ENCODE measurements around the gene WDR20. TPM values are rescaled to one million over a fixed set of nuclear protein-coding genes. Genes with fewer than 3 reads are reported as not detected.
"Not testable (repeated sequence)": the region's sequence is repeated elsewhere in the genome, so short reads cannot be mapped to it uniquely, and the experiment has no call there.

WDR20 gene
- total RNA-seq, 1 donor from 2014 or later = 33.4 TPM

- no peaks in the 10 kb centered on the region for H3K9me3 Mint-ChIP-seq
- H3K27ac Mint-ChIP-seq = peak overlapping the region; percentile 93
- peaks cover 12% of the 10 kb centered on the region for H3K4me1 Mint-ChIP-seq (ENCODE audit: unreplicated experiment)
- TF ChIP-seq CTCF (conservative IDR thresholded peaks at IDR 0.05) = no peak
- H3K36me3 Mint-ChIP-seq = no peaks in the 10 kb centered on the region
- H3K27me3 Mint-ChIP-seq = no peaks in the 10 kb centered on the region
- no peak for DNase-seq (ENCODE audit: extremely low spot score, unreplicated experiment)
- H3K4me3 Mint-ChIP-seq = peak overlapping the region; percentile 73
These were observed 43.7 kb upstream of the WDR20 start for GRCh38 chr14:102095871-102096568.

GRCh38 chr14:102096569-102097188 is 43.0 kb upstream of the WDR20 start:
- Mint-ChIP-seq H3K27ac (peak overlapping the region; percentile 93), H3K4me3 (peak overlapping the region; percentile 73), H3K9me3 (no peaks in the 10 kb centered on the region), H3K4me1 (ENCODE audit: unreplicated experiment) (peaks cover 12% of the 10 kb centered on the region), H3K27me3 (no peaks in the 10 kb centered on the region), H3K36me3 (no peaks in the 10 kb centered on the region)
- TF ChIP-seq CTCF (conservative IDR thresholded peaks at IDR 0.05) = peak; percentile 87
- DNase-seq (ENCODE audit: extremely low spot score, unreplicated experiment) = no peak

GRCh38 chr14:102097441-102098135 is 42.1 kb upstream of the WDR20 start:
- no peak for DNase-seq (ENCODE audit: extremely low spot score, unreplicated experiment)
- H3K9me3 Mint-ChIP-seq = no peaks in the 10 kb centered on the region
- H3K4me1 Mint-ChIP-seq (ENCODE audit: unreplicated experiment) = peaks cover 12% of the 10 kb centered on the region
- H3K27me3 Mint-ChIP-seq = no peaks in the 10 kb centered on the region
- no peaks in the 10 kb centered on the region for H3K36me3 Mint-ChIP-seq
- TF ChIP-seq CTCF (conservative IDR thresholded peaks at IDR 0.05) = no peak
- H3K27ac Mint-ChIP-seq = peak overlapping the region; percentile 93
- H3K4me3 Mint-ChIP-seq = peak overlapping the region; percentile 25

- Mint-ChIP-seq H3K9me3 (no peaks in the 10 kb centered on the region), H3K4me3 (no peak overlapping the region), H3K27ac (no peak overlapping the region), H3K4me1 (ENCODE audit: unreplicated experiment) (no peaks in the 10 kb centered on the region), H3K27me3 (no peaks in the 10 kb centered on the region), H3K36me3 (no peaks in the 10 kb centered on the region)
- no peak for DNase-seq (ENCODE audit: extremely low spot score, unreplicated experiment)
- no peak for TF ChIP-seq CTCF (conservative IDR thresholded peaks at IDR 0.05)
These were observed 36.5 kb upstream of the WDR20 start for GRCh38 chr14:102103062-102103695.

- no peaks in the 10 kb centered on the region for H3K27me3 Mint-ChIP-seq
- DNase-seq (ENCODE audit: extremely low spot score, unreplicated experiment) = no peak
- peaks cover 5% of the 10 kb centered on the region for H3K9me3 Mint-ChIP-seq
These were observed 34.3 kb upstream of the WDR20 start for GRCh38 chr14:102105369-102105768.

GRCh38 chr14:102109332-102109731 is 30.4 kb upstream of the WDR20 start:
- H3K9me3 Mint-ChIP-seq; H3K27ac Mint-ChIP-seq; H3K27me3 Mint-ChIP-seq; H3K4me3 Mint-ChIP-seq; H3K36me3 Mint-ChIP-seq; DNase-seq (ENCODE audit: extremely low spot score, unreplicated experiment); H3K4me1 Mint-ChIP-seq (ENCODE audit: unreplicated experiment): not testable (repeated sequence)

More at GRCh38 chr14:102105369-102105768, 34.3 kb upstream of the WDR20 start:
- peak overlapping the region; percentile 44 for H3K27ac Mint-ChIP-seq
- H3K4me3 Mint-ChIP-seq = no peak overlapping the region
- H3K4me1 Mint-ChIP-seq (ENCODE audit: unreplicated experiment) = no peaks in the 10 kb centered on the region
- no peak for TF ChIP-seq CTCF (conservative IDR thresholded peaks at IDR 0.05)
- H3K36me3 Mint-ChIP-seq = no peaks in the 10 kb centered on the region

All from type B pancreatic cell (in vitro differentiated cells).